ENCODE measurements around the gene DLG5. TPM values are rescaled to one million over a fixed set of nuclear protein-coding genes. Genes with fewer than 3 reads are reported as not detected.

The DLG5 gene
- total and polyA plus RNA-seq, 10 of the 15 experiments (the other 5 are each of a cell fraction or from before 2014, with no cell fraction given): 0.18 to 6.6 (median 2.7) TPM

DNA sequence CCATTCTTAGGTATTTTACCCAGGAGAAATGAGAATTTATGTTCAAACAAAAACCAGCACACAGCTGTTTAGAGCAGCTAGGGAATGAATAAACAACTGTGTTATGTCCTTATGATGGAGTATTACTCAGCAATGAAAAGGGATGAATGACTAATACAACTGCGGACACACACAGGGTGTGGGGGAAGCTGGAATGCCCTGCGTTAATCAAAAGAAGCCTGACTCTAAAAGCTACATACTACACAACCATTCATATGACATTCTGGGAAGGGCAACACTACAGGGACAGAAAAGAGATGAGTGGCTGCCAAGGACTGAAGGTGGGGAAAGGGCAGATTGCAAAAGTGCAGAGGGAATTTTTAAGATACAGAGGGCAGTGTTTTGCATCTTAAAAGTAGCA is 64.0 kb downstream of the DLG5 start:
- no peak for DNase-seq (ENCODE audit: low read depth, low spot score)
- Histone ChIP-seq H3K79me2 (ENCODE audit: control insufficient read depth, insufficient read depth, low read length) (no peaks in the 10 kb centered on the region), H2AFZ (ENCODE audit: control insufficient read depth, low read depth, low read length) (no peak overlapping the region), H3K36me3 (ENCODE audit: control insufficient read depth in 2 of 2, insufficient read depth in 2 of 2, low read length in 1 of 2) (no peaks in the 10 kb centered on the region; a peak in 2 of 4 replicates), H3K4me2 (ENCODE audit: control insufficient read depth, insufficient read depth) (no peak overlapping the region), H3K4me3 (no peak overlapping the region), H3K9ac (ENCODE audit: control insufficient read depth, insufficient read depth, low read length) (no peak overlapping the region), H3K27me3 (replicated peaks in 1 of 2; ENCODE audit: control insufficient read depth in 2 of 2, insufficient read depth in 2 of 2, low read length in 1 of 2) (no peaks in the 10 kb centered on the region), H3K4me1 (ENCODE audit: control insufficient read depth, insufficient read depth, low read length) (no peaks in the 10 kb centered on the region), H3K9me3 (replicated peaks; ENCODE audit: control insufficient read depth, insufficient read depth, low read length) (no peaks in the 10 kb centered on the region), H4K20me1 (ENCODE audit: control insufficient read depth, insufficient read depth) (no peaks in the 10 kb centered on the region), H3K27ac (ENCODE audit: control insufficient read depth, insufficient read depth) (no peak overlapping the region)
- RAD21 ChIA-PET (ENCODE audit: unreplicated experiment): no interaction called here
- ATAC-seq: no peak
- BruUV-seq (replicated peaks): no TSS peak
- intact Hi-C loops (cut with micrococcal nuclease; ENCODE audit: unreplicated experiment): no loop called here
- CTCF ChIA-PET: interaction anchor here (3.3 kb wide), 1 partner anchor 15 kb away, joined by 10 read pairs; no protein-coding TSS in a partner anchor
- SMC1A ChIA-PET (ENCODE audit: uncharacterized antibody, unreplicated experiment): interaction anchor here (0.9 kb wide), 1 partner anchor 12 kb away, joined by 5 read pairs; no protein-coding TSS in a partner anchor
- in situ Hi-C loops (cut with MboI): no loop called here
- no peak for FAIRE-seq
- POLR2A ChIA-PET: no interaction called here
- TF ChIP-seq ZNF687 (IDR thresholded peaks at IDR 0.05) (no peak), SREBF2 (IDR thresholded peaks at IDR 0.05; ENCODE audit: low read length) (no peak)
- TF ChIP-seq, protein P1, sequence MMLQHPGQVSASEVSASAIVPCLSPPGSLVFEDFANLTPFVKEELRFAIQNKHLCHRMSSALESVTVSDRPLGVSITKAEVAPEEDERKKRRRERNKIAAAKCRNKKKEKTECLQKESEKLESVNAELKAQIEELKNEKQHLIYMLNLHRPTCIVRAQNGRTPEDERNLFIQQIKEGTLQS (IDR thresholded peaks at IDR 0.05; ENCODE audit: borderline replicate concordance, extremely low read depth, low read depth, low read length): no peak
- WGBS (ENCODE audit: insufficient coverage, insufficient replicate concordance, low lambda C conversion rate, missing lambda C conversion rate): 74% methylated on average over 2 of the region's 2 CpGs
